ENCODE measurements around the gene SP3.

DNA sequence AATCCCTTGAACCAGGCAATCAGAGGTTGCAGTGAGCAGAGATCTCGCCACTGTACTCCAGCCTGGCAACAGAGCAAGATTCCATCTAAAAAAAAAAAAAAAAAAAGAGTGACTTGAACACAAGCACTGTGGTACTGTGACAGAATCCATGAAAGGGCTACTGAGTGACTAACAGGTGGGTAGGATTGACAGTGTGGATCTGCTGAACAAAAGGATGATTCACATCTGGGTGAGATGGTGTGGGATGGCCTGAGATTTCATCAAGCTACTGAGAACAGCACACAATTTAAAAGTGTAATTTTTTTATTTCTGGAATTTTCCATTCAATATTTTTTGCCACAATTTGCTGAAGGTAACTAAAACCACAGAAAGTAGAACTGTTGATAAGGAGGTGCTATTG lies 13.3 kb upstream of the SP3 start:
- TF ChIP-seq, protein P1, sequence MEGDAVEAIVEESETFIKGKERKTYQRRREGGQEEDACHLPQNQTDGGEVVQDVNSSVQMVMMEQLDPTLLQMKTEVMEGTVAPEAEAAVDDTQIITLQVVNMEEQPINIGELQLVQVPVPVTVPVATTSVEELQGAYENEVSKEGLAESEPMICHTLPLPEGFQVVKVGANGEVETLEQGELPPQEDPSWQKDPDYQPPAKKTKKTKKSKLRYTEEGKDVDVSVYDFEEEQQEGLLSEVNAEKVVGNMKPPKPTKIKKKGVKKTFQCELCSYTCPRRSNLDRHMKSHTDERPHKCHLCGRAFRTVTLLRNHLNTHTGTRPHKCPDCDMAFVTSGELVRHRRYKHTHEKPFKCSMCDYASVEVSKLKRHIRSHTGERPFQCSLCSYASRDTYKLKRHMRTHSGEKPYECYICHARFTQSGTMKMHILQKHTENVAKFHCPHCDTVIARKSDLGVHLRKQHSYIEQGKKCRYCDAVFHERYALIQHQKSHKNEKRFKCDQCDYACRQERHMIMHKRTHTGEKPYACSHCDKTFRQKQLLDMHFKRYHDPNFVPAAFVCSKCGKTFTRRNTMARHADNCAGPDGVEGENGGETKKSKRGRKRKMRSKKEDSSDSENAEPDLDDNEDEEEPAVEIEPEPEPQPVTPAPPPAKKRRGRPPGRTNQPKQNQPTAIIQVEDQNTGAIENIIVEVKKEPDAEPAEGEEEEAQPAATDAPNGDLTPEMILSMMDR (IDR thresholded peaks at IDR 0.05): no peak
- TF ChIP-seq EZH2 (IDR thresholded peaks at IDR 0.05): no peak
